HepG2 (cell line): ENCODE results near the gene PP2D1. TPM values are rescaled to one million over a fixed set of nuclear protein-coding genes. Genes with fewer than 3 reads are reported as not detected.

Experiments
- ARNT2 ChIP-seq: sonication (generic); formaldehyde crosslinking; IDR thresholded peaks from 2 replicates; pipeline ENCODE4 v1.8.0; 2022; ENCODE audit warnings: mild to moderate bottlenecking, low read depth, missing genetic modification reagents, moderate library complexity
- ELF1 ChIP-seq: sonication (generic); formaldehyde crosslinking; IDR thresholded peaks from 2 replicates; pipeline ENCODE4 v1.4.0; 2020; ENCODE audit warnings: missing genetic modification reagents
- JUND ChIP-seq: sonication (generic); formaldehyde crosslinking; IDR thresholded peaks from 2 replicates; pipeline ENCODE4 v1.8.0; 2022; ENCODE audit warnings: mild to moderate bottlenecking, missing genetic modification reagents
- MEF2D ChIP-seq: sonication (generic); formaldehyde crosslinking; IDR thresholded peaks from 2 replicates; pipeline ENCODE4 v1.5.1; 2020; ENCODE audit warnings: mild to moderate bottlenecking, missing genetic modification reagents
- NRL ChIP-seq: sonication (generic); formaldehyde crosslinking; IDR thresholded peaks from 2 replicates; pipeline ENCODE4 v1.5.0; 2020; ENCODE audit warnings: missing genetic modification reagents, mild to moderate bottlenecking, moderate library complexity, borderline replicate concordance
- POLR2A ChIP-seq, 2 experiments: IDR thresholded peaks; 2 replicates each; pipeline ENCODE4 v1.6.1; 2011; ENCODE audit warnings: low read depth in 2 of 2, low read length in 2 of 2, mild to moderate bottlenecking in 1 of 2, moderate library complexity in 1 of 2; ENCODE audit not compliant: insufficient read depth in 1 of 2
- RBM39 ChIP-seq: fragments of 200-400 bp; formaldehyde crosslinking; IDR thresholded peaks from one replicate; pipeline ENCODE4 v1.6.1; 2018; ENCODE audit warnings: antibody characterized with exemption, mild to moderate bottlenecking, low read depth, low read length; ENCODE audit not compliant: poor library complexity, severe bottlenecking
- SP5 ChIP-seq: IDR thresholded peaks from 2 replicates; pipeline ENCODE4 v1.6.1; 2016; ENCODE audit warnings: low read depth, borderline replicate concordance
- TBX3 ChIP-seq: fragments of 450-650 bp; IDR thresholded peaks from 2 replicates; pipeline ENCODE4 v1.6.1; 2017; ENCODE audit warnings: antibody characterized with exemption, mild to moderate bottlenecking, inconsistent platforms, borderline replicate concordance
- ZBTB20 ChIP-seq: sonication (generic); formaldehyde crosslinking; IDR thresholded peaks from 2 replicates; pipeline ENCODE4 v1.8.1; 2023; ENCODE audit warnings: missing genetic modification reagents, low read depth, mild to moderate bottlenecking, borderline replicate concordance
- ZC3H13 ChIP-seq: sonication (generic); formaldehyde crosslinking; IDR thresholded peaks from 2 replicates; pipeline ENCODE4 v1.8.1; 2023; ENCODE audit warnings: mild to moderate bottlenecking, missing genetic modification reagents, moderate library complexity
- ZFY ChIP-seq: sonication (generic); formaldehyde crosslinking; IDR thresholded peaks from 2 replicates; pipeline ENCODE4 v1.4.0; 2020; ENCODE audit warnings: missing genetic modification reagents
- ZNF282 ChIP-seq: fragments of 450-650 bp; IDR thresholded peaks from 2 replicates; pipeline ENCODE4 v1.6.1; 2018; ENCODE audit not compliant: partially characterized antibody
- ZNF367 ChIP-seq: sonication (generic); formaldehyde crosslinking; IDR thresholded peaks from 2 replicates; pipeline ENCODE4 v1.4.0; 2020; ENCODE audit warnings: missing genetic modification reagents, borderline replicate concordance
- ZNF501 ChIP-seq: sonication (generic); formaldehyde crosslinking; IDR thresholded peaks from 2 replicates; pipeline ENCODE4 v1.5.1; 2020; ENCODE audit warnings: mild to moderate bottlenecking, moderate library complexity, missing genetic modification reagents
- ZNF629 ChIP-seq: sonication (generic); formaldehyde crosslinking; conservative IDR thresholded peaks from 2 replicates; pipeline ENCODE4 v1.5.0; 2020; ENCODE audit warnings: missing genetic modification reagents
- ZNF674 ChIP-seq: sonication (generic); formaldehyde crosslinking; IDR thresholded peaks from 2 replicates; pipeline ENCODE4 v1.5.0; 2020; ENCODE audit warnings: low read depth, mild to moderate bottlenecking, missing genetic modification reagents
- ZSCAN30 ChIP-seq: sonication (generic); formaldehyde crosslinking; IDR thresholded peaks from 2 replicates; pipeline ENCODE4 v1.5.0; 2020; ENCODE audit warnings: mild to moderate bottlenecking, missing genetic modification reagents
- polyA plus RNA-seq, 8 experiments: library from polyadenylated mRNA; depleted of rRNA in 3 of 8; stranded (reverse) in 7 of 8; unstranded in 1 of 8; fragments of >200 nt; fragmentation: Illumina TruSeq in 4 of 8; extraction: Trizol in 4 of 8; gene quantifications; 2 replicates each; pipeline versions ENCODE4 v1.2.1 to v1.2.3, GENCODE V29; 2011 to 2016; ENCODE audit warnings: low read depth in 4 of 8, missing spikeins in 1 of 8, mixed read lengths in 1 of 8; ENCODE audit not compliant: insufficient read depth in 1 of 8
- total RNA-seq, 5 experiments: library from RNA; depleted of rRNA; stranded (reverse); fragments of >200 nt; fragmentation: Illumina TruSeq; extraction: Trizol; gene quantifications; 2 replicates each; pipeline ENCODE4 v1.2.3, GENCODE V29; 2016; ENCODE audit warnings: low read depth in 1 of 5
- TF ChIP-seq, protein P1 (sequence below): IDR thresholded peaks from 2 replicates; pipeline ENCODE4 v1.6.1; 2016; ENCODE audit warnings: mild to moderate bottlenecking
- TF ChIP-seq, protein P2 (sequence below): sonication (generic); formaldehyde crosslinking; IDR thresholded peaks from 2 replicates; pipeline ENCODE4 v1.9.0; 2022; ENCODE audit warnings: missing genetic modification reagents, mild to moderate bottlenecking, borderline replicate concordance
- TF ChIP-seq, protein P3 (sequence below): IDR thresholded peaks from 2 replicates; pipeline ENCODE4 v1.6.1; 2016; ENCODE audit warnings: missing compliant biosample characterization, missing genetic modification reagents, borderline replicate concordance

The PP2D1 gene
- total and polyA plus RNA-seq, 2 of the 13 experiments (the other 11 are each of a cell fraction or from before 2014, with no cell fraction given): not detected

DNA sequence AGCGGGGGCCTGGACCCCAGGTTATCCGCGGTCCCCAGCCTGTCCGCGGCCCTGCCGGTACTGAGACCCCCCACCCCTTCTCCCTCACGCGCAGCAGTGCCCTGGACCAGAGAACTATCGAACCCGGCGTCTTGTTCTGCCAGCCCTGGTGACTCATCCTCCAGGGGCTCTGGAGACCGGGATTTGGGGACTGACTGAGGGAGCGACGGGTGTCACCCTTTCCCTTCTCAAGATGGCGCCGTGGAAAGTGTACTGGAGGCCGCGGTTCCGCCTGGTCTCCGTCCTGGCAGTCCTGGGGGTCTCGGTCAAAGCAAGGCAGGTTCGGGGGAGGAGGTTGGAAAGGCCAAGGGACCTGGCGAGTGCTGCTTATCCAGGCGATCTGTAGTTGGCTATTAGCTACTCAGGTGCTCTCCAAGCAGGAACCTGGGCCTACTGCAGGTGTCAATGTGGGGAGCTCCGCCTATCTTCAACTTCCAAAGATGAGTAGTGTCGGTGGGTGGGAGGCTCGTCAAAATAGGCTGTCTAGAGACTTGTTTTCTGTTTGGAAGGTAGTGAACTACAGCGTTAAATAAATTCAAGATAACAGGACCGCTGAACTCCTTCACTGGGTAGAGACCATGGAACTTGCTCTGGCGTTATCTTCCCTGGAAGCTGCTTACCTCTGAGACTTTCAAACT, 64.4 kb downstream of the PP2D1 start (continued):
- TF ChIP-seq ZNF367 (CRISPR knock-in tag): no peak
- peak; percentile 48; the same call in 1 of the 2 replicates for TF ChIP-seq NRL
- TF ChIP-seq MEF2D (CRISPR knock-in tag): 0 out of 2 replicates have a peak, but pooled peaks have one; percentile 23
- TF ChIP-seq, protein P1, sequence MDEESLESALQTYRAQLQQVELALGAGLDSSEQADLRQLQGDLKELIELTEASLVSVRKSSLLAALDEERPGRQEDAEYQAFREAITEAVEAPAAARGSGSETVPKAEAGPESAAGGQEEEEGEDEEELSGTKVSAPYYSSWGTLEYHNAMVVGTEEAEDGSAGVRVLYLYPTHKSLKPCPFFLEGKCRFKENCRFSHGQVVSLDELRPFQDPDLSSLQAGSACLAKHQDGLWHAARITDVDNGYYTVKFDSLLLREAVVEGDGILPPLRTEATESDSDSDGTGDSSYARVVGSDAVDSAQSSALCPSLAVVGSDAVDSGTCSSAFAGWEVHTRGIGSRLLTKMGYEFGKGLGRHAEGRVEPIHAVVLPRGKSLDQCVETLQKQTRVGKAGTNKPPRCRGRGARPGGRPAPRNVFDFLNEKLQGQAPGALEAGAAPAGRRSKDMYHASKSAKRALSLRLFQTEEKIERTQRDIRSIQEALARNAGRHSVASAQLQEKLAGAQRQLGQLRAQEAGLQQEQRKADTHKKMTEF: no peak
- no peak for TF ChIP-seq ZC3H13 (CRISPR knock-in tag)
- 0 out of 2 replicates have a peak, but pooled peaks have one; percentile 37 for TF ChIP-seq JUND (CRISPR knock-in tag)
- TF ChIP-seq, protein P2, sequence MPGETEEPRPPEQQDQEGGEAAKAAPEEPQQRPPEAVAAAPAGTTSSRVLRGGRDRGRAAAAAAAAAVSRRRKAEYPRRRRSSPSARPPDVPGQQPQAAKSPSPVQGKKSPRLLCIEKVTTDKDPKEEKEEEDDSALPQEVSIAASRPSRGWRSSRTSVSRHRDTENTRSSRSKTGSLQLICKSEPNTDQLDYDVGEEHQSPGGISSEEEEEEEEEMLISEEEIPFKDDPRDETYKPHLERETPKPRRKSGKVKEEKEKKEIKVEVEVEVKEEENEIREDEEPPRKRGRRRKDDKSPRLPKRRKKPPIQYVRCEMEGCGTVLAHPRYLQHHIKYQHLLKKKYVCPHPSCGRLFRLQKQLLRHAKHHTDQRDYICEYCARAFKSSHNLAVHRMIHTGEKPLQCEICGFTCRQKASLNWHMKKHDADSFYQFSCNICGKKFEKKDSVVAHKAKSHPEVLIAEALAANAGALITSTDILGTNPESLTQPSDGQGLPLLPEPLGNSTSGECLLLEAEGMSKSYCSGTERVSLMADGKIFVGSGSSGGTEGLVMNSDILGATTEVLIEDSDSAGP (CRISPR knock-in tag): peak; percentile 40; the same call in 1 of the 2 replicates
- TF ChIP-seq ZNF674 (CRISPR knock-in tag): no peak
- no peak for TF ChIP-seq RBM39
- no peak for TF ChIP-seq TBX3
- no peak for TF ChIP-seq ELF1 (CRISPR knock-in tag)
- no peak for TF ChIP-seq ZNF629
- TF ChIP-seq POLR2A (IDR thresholded peaks at IDR 0.05; ENCODE audit: insufficient read depth in 1 of 2, low read depth in 2 of 2, low read length in 2 of 2): no peak
- 0 out of 2 replicates have a peak, but pooled peaks have one; percentile 28 for TF ChIP-seq ZBTB20 (CRISPR knock-in tag)
- peak; percentile 15; the same call in 1 of the 2 replicates for TF ChIP-seq ZNF501 (CRISPR knock-in tag)
- TF ChIP-seq ZNF282: no peak
- 0 out of 2 replicates have a peak, but pooled peaks have one; percentile 3 for TF ChIP-seq ARNT2 (CRISPR knock-in tag)
- TF ChIP-seq, protein P3, sequence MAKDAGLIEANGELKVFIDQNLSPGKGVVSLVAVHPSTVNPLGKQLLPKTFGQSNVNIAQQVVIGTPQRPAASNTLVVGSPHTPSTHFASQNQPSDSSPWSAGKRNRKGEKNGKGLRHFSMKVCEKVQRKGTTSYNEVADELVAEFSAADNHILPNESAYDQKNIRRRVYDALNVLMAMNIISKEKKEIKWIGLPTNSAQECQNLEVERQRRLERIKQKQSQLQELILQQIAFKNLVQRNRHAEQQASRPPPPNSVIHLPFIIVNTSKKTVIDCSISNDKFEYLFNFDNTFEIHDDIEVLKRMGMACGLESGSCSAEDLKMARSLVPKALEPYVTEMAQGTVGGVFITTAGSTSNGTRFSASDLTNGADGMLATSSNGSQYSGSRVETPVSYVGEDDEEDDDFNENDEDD (CRISPR knock-in tag): no peak
- peak; percentile 77 for TF ChIP-seq ZFY (CRISPR knock-in tag)
- 0 out of 2 replicates have a peak, but pooled peaks have one; percentile 44 for TF ChIP-seq ZSCAN30 (CRISPR knock-in tag)
- TF ChIP-seq SP5 (CRISPR knock-in tag): peak; percentile 47; the same call in 1 of the 2 replicates
